ENCODE data around the gene FRMD8.

Gene FRMD8

DNA sequence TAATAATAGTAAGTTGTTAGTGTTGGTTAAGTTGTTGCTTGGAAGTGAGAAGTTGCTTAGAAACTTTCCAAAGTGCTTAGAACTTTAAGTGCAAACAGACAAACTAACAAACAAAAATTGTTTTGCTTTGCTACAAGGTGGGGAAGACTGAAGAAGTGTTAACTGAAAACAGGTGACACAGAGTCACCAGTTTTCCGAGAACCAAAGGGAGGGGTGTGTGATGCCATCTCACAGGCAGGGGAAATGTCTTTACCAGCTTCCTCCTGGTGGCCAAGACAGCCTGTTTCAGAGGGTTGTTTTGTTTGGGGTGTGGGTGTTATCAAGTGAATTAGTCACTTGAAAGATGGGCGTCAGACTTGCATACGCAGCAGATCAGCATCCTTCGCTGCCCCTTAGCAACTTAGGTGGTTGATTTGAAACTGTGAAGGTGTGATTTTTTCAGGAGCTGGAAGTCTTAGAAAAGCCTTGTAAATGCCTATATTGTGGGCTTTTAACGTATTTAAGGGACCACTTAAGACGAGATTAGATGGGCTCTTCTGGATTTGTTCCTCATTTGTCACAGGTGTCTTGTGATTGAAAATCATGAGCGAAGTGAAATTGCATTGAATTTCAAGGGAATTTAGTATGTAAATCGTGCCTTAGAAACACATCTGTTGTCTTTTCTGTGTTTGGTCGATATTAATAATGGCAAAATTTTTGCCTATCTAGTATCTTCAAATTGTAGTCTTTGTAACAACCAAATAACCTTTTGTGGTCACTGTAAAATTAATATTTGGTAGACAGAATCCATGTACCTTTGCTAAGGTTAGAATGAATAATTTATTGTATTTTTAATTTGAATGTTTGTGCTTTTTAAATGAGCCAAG lies 38.9 kb downstream of the FRMD8 start:
- no peak for DNase-seq (ENCODE audit: low read depth, low spot score)

DNA sequence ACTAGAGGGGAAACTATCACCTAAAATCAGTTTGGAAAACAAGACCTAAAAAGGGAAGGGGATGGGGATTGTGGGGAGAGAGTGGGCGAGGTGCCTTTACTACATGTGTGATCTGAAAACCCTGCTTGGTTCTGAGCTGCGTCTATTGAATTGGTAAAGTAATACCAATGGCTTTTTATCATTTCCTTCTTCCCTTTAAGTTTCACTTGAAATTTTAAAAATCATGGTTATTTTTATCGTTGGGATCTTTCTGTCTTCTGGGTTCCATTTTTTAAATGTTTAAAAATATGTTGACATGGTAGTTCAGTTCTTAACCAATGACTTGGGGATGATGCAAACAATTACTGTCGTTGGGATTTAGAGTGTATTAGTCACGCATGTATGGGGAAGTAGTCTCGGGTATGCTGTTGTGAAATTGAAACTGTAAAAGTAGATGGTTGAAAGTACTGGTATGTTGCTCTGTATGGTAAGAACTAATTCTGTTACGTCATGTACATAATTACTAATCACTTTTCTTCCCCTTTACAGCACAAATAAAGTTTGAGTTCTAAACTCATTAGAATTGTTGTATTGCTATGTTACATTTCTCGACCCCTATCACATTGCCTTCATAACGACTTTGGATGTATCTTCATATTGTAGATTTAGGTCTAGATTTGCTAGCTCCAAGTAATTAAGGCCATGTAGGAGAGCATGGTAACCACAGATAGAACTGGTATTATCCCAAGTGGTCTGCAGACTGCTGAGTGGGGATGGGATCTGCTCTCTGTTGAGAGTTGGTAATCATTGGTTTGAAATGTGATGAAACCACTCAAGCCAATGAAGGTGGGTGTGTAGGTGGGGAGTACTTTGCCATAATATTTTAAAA lies 39.8 kb downstream of the FRMD8 start:
- DNase-seq (ENCODE audit: low read depth, low spot score) = no peak

DNA sequence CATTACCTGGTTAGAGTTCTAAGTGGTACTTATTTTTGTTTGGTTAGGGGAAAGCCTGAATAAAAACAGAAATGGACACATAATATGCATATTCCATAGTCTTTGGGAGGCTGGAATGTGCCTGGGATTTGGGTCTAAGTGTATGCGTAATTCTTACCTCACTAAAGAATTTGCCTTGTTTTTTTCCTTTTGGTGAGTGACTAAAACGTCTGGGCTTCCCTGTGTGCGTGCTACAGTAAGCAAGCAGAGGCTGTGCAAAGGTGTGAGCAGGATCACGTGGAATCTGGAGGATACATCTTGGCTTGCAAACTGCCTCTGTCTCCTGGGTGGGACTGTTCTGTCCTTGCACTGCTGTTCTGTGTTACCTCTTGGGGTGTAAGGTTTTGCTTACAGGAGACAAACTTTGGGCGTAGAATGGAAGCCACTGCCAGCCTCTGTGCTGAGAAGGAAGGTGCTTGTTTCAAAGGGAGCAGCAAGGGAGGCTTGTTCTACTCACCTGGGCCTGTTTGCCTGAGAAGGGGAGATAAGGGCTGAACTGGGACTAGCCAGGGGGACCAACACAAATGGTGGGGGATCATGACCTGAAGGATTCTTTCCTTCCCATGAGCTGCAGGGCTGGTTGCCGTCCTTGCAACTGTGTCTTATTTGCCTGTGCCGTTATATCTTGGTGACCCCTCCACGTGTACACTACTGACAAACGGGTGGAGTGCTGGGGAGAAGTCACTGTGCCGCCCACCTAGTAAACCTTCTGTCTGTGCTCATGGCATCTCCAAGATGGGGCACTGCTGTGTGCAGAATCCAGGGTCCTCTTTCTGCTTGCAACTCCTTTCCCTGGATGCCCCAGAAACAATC lies 40.6 kb downstream of the FRMD8 start:
- no peak for DNase-seq (ENCODE audit: low read depth, low spot score)

DNA sequence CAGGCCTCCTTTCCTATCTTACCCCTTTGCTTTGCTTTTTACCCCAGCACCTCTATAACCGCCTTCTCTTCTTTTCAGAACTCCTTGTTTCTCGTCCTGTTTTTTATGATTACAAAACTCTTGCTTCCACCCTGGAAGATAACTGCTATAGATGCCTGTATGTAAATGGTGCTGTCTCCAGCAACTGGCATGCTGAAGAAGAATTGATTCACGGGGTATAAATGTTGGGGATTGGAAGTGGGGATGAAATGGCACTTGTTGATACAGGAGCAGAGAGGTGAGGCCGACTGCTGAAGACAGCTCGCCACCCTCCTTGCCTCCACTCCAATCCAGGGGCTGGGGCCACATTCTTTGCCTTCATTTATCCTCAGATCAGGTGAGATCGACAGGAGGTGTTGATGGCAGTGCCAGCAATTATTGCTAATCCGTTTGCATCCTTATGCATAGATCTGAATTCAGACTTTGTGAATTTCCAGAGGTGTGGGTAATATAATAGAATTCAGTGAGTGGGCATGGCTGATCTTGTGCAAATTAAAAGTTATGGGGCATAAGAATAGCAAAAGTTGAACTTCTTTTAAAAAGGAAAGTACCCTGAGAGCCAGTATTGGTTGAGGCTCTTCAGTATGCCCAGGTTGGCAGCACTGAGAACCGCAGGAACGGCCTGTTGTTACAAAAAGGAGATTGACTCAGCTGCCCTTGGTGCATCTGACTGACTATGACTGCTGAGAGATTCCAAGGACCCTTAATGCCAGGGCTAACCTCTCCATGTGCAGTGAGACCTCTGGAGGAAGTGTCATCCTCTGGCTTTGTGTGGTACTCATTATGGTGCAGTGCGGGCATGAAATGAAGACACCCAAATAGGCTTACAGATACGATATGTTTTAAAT lies 41.5 kb downstream of the FRMD8 start:
- no peak for DNase-seq (ENCODE audit: low read depth, low spot score)

DNA sequence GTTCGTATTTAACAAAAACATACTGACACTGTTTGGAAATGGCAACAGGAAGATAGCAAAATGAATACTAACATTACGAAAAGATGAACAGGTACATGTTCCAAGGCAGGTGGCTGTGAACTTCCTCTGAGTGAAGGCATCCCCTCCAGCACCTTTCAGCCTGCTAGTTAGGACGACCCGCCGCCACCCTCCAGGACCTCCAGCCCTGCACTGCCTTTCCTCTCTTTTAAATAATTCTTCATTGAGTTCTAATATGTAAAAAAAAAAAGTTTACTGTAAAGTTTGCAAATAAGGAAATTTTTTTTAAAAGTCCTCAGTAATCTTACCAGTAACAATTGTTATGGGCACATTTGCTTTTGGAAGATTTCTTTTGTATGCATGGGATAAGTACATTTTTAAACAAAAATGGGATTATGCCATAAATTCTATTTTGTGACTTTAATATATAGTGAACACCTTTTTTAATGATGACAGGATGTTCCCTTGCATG lies 42.2 kb downstream of the FRMD8 start:
- no peak for DNase-seq (ENCODE audit: low read depth, low spot score)

DNA sequence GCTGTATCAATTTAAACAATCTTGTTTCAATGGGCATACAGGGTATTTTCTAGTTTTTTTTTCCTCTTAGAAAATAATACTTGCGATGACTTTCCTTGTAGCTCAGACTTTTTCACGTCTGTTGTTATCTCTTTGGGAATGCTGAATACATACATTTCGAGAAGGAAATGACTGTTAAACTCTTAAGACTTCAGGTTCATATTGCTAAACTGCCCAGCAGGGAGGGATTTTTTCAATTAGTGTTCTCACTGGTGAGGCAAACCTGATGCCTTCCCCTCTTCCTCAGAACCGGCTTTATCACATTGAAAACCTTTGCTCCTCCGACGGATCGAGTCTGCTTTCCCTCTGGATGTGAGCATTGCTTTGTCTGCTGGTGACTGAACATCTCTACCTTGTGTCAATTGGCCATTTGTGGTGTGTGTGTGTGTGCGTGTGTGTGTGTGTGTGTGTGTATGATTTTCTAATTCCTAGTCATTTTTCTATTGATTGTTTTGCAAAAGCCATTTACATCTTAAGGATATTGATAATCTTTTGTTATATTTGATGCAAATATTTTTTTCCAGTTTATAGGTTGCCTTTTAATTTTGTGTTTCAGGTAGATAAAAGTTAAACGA lies 42.7 kb downstream of the FRMD8 start:
- DNase-seq (ENCODE audit: low read depth, low spot score) = no peak

DNA sequence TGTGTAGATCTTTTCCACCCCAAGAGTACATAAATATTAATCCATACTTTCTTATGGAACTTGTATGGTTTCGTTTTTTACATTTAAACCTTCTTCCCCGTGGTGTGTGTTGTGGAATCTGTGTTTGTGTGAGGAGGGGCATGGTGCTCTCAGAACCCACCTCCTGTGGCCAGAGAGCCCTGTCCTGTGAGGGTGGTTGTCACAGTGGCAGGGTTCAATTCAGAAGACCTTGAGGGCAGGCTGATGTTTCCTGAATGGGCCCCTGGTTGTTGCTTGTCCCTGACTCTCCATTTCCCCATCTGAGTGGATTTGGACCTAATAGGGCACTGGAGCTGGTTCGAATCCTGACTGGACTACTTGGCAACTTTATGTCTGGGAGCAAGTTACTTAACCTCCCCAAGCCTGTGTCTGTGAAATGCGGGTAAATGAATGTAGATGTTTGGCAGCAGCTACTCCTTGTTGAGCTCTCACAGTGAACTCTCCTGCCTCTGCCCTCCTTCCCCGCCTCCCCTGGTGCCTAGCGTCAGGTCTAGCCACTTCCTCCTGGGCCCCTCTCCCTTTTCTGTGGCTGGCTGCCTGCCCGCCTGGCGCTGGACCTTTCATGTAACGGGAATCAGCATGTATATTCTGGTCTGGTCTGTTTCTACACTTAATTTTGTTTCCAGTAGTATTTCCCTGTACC lies 43.4 kb downstream of the FRMD8 start:
- no peak for DNase-seq (ENCODE audit: low read depth, low spot score)

DNA sequence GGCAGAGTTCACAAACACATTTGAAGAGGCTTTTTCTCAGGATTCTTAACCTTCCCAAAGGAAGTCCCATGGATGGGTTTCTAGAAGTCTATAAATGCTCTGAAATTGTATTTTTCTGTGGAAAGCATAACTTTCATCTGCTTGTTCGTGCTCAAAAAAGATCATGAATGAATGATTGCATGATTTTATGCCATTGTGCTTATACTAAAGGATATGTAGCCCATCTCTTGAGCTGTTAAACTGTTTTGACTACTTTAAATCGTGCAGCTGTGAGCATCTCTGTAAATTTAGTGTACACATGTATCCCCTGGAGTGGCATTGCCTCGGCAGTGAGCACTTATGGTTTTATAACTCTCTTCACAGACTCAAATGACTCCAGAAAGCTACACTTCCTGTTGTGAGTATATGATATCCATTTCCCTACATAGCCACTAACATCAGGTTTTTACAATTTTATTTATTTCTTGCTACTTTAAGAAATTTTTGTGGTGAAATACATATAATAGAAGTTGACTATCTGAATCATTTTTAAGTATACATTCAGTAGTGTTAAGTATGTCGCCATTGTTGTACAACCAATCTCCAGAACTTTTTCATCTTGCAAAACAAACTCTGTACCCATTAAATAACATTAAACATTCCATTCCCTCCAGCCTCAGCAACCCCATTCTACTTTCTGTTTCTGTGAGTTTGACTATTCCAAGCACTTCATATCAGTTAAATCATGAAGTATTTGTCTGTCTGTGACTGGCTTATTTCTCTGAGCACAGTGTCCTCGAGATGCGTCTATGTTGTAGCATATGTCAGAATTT lies 44.2 kb downstream of the FRMD8 start:
- no peak for DNase-seq (ENCODE audit: low read depth, low spot score)

DNA sequence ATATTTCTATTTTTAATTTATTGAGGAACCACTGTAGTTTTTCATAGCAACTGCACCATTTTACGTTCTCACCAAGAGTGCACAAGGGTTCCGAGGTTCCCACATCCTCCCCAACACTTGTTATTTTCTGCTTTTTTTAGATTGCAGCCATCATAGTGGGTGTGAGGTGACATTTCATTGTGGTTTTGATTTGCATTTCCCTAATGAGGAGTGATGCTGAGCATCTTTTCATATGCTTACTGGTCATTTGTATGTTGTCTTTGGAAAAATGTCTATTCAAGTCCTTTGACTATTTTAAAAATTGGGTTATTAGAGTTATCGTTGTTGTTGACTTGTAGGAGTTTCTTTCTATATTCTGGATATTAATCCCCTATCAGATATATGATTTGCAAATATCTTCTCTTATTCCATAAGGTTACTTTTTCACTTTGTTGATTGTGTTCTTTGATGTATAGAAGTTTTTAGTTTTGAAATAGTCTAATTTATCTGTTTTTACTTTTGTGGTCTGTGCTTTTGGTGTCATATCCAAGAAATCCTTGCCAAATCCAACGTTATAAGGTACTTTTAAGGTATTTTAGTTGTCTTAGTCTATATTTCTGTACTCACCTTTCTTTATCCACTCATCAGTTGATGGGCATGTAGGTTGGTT lies 45.1 kb downstream of the FRMD8 start:
- DNase-seq (ENCODE audit: low read depth, low spot score) = no peak

DNA sequence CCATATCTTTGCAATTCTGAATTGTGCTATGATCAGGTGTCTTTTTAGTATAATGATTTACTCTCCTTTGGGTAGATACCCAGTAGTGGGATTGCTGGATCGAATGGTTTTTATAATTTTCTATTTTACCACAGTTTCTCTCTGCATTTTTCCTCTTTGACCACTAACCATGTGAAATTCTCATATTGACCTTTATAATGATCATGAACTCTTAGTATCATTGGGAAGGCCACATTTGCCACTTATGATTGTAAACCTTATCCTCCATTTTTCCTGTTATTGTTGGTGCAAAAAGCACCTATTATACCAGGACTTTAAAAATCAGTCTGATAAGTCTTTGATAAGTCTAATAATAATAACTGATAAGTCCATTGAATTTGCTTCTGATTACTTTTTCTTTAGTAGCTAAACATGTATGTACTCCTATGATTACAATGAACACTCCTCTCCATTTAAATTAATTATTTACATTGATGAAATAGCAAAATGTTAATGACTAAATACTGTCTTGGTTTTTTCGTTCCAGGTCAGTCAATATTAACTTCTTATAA lies 45.7 kb downstream of the FRMD8 start:
- DNase-seq (ENCODE audit: low read depth, low spot score) = no peak

DNA sequence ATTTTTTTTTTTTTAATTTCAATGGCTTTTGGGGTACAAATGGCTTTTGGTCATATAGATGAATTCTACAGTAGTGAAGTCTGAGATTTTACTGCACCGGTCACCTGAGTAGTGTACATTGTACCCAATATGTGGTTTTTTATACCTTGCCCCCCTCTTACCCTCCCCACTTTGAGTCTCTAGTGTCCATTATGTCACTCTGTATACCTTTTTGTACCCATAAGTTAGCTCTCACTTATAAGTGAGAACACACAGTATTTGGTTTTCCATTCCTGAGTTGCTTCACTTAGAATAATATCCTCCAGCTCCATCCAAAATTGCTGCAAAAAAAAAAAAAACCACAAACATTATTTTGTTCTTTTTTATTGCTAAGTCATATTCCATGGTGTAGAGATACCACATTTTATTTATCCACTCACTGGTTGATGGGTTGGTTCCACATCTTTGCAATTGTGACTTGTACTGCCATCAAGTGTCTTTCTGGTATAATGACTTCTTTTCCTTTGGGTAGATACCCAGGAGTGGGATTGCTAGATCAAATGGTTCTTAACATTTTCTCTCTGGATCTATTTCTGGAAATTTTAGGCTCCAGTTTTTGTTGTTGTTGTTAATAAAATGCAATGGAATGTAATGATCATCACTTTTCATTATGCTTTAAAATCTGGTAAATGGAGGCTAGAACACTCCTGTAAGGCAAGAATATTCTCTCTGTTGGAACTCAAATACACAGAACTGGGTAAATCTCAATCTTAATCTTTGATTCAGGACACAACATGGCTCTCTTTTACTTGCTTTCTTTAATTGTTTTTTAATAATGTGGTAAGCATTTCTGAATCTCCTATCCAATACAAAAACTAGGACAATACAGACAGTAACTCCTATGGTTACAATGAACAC lies 46.5 kb downstream of the FRMD8 start:
- DNase-seq (ENCODE audit: low read depth, low spot score) = no peak

DNA sequence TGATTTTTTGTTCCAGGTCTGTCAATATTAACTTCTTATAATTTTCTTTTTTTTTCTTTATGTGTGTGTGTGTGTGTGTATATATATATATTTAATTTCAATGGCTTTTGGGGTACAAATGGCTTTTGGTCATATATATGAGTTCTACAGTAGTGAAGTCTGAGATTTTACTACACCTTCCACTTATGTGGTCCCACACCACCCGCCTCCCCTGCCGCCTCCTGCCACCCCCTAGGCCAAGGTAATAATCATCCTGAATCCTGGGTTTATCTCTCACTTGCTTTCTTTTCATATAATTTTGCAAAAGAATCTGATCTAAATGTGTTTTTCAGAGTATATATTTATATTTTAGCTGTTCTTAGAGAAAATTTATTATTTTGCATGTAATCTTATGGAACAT lies 47.2 kb downstream of the FRMD8 start:
- DNase-seq (ENCODE audit: low read depth, low spot score) = no peak

DNA sequence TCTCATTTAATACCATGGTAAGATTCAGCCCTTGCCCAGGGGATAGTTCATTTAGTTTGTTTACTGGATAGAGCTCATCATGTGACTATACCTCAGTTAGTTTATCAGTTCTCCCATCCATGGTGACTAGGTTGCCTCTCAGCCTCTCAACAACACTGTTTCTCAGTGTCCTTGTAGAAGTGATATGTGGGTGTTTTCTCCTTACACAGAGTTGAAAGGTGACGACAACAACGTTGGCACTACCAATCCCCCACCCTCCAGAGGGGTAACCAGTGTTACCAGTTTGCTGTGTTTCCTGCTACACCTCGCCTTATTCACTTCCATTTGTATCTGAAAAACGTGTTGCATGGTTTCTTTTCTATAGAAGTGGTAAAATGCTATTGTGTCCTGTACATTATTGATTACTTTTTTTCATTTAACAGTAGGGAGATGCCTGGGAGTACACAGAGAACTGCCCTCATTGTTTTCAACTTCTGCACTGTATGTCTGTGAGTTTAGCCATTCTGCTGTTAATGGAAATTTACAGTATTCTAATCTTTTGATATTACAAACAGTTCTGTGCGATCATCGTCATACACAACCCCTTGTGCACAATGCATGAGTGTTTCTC lies 47.7 kb downstream of the FRMD8 start:
- no peak for DNase-seq (ENCODE audit: low read depth, low spot score)

DNA sequence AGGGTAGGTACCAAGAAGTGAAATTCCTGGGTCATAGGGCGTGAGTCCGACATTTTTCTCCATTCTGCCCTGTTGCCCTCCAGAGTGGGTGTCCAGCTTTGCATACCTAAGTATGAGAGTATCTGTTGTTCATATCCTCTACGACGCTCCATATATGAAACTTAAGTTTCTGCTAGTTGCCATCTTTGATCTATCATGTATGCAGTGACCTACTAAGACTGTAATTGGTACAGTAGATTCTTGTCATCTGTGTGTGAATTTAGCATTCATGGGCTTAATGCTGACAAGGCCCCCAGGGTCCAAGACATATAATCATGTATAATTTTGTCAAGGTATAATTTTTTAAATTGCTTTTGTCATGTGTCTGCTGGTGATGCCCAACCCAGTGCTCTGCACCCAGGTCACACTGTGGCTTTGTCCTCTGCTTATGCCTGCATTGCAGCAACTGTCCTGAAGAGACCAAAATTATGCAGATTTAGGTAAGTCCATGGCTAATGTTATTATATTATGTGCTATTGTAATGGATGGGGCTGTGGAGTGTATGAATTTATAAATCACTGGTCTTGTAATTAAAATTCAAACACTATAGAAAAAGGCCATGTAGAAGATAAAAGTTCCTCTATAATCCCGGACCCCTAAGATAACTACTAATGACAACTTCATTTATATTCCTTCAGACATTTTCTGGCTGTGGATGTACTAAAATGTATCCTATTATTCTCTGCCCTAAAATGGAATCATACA lies 48.4 kb downstream of the FRMD8 start:
- DNase-seq (ENCODE audit: low read depth, low spot score) = no peak

DNA sequence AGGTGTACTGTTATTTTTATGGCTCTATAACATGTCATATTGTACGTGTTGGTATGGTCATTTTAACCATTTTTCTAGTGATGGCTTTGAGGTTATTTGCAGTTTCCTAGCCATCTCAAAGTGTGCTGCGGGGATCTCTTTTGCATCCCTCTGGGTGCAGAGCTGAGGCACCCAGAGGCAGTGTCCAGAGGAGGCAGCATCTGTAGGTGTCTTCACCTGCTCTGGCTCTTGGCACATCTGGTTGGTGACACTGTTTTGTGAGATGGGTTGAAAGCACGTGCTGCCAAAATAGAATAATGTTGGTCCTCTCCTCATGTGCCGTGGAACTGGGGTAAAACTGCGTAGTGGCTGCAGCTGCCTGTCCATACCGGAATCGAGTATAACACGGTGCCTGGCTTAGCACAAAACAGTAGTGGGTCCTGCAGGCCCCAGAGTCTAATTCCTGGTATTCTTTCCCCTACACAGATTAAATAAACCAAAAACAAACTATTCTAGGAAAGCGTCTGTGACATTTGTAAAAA lies 49.0 kb downstream of the FRMD8 start:
- no peak for DNase-seq (ENCODE audit: low read depth, low spot score)
